Measurements from ENCODE around the gene PRB2. TPM values are rescaled to one million over a fixed set of nuclear protein-coding genes. Genes with fewer than 3 reads are reported as not detected.

PRB2 gene
- total and polyA plus RNA-seq, 2 donors, result not detected

DNA sequence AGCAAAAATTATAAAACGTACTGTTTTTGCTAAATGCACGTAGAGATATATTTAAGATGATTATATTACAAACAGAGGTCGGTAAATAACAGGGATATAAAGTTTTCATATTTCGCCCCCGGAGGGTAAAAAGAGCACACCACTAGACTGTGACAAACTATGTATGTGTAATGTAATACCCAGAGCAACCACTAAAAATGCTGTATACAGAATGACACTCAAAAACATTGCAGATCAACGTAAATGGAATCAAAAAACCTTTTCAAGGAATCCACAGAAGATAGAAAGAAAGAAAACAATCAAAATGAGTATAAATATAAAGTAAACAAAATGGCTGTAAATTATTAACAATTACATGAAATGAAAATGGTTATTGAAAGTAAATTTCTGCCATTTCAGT lies 47.6 kb downstream of the PRB2 start:
- no peak overlapping the region for H3K27ac ChIP-seq (ENCODE audit: low read depth)
- no peaks in the 10 kb centered on the region for H3K36me3 ChIP-seq (ENCODE audit: insufficient read depth)
- H3K4me3 ChIP-seq (ENCODE audit: low read depth, low read length), result no peak overlapping the region
- no peaks in the 10 kb centered on the region for H3K4me1 ChIP-seq (ENCODE audit: insufficient read depth)
- WGBS, result 76% methylated on average over 6 of the region's 6 CpGs
- no peak for DNase-seq (ENCODE audit: extremely low spot score)

DNA sequence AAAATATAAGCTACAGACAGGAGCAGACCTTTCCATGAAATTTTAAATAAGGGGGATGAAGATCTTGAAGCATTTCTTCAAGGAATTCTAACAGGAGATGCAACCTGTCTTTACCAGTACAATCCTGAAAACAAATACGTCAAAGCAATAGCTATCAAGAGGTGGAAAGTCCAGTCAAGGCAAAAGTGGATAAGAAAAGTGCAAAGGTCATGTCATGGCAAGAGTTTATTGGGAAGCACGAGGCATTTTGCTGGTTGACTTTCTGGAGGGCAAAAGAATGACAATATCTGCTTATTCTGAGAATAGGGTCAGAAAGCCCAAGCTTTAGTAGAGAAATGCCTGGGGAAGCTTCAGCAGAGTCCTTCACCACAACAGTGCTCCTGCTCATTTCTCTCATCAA lies 50.9 kb downstream of the PRB2 start:
- H3K4me1 ChIP-seq (ENCODE audit: insufficient read depth), result no peaks in the 10 kb centered on the region
- DNase-seq (ENCODE audit: extremely low spot score), result no peak
- WGBS, result 52% methylated on average over 2 of the region's 2 CpGs
- H3K36me3 ChIP-seq (ENCODE audit: insufficient read depth), result no peaks in the 10 kb centered on the region
- no peak overlapping the region for H3K27ac ChIP-seq (ENCODE audit: low read depth)
- no peak overlapping the region for H3K4me3 ChIP-seq (ENCODE audit: low read depth, low read length)

Other genes with a start within 250 kb of the PRB2 start
- 10.8 TPM for gene SMIM10L1, start 224.4 kb downstream of the PRB2 start, total RNA-seq
- 12.8 TPM for gene SMIM10L1, start 224.4 kb downstream of the PRB2 start, polyA plus RNA-seq
- gene TAS2R42, start 208.6 kb downstream of the PRB2 start, total RNA-seq, result not detected
- not detected for gene TAS2R42, start 208.6 kb downstream of the PRB2 start, polyA plus RNA-seq
- gene PRB3, start 125.9 kb downstream of the PRB2 start, total RNA-seq, result not detected
- not detected for gene PRB3, start 125.9 kb downstream of the PRB2 start, polyA plus RNA-seq
- gene PRB4, start 85.1 kb downstream of the PRB2 start, total RNA-seq, result not detected
- gene PRB4, start 85.1 kb downstream of the PRB2 start, polyA plus RNA-seq, result not detected